Sigmoid colon (tissue), 7 donors: ENCODE results near the gene HHIP. TPM values are rescaled to one million over a fixed set of nuclear protein-coding genes. Genes with fewer than 3 reads are reported as not detected.

Experiments used
- DNase-seq: peaks from one replicate; pipeline ENCODE4 v3.0.0-alpha.2; 2019
- H3K27ac ChIP-seq, 4 donors: fragments of 200-600 bp; sonication (generic); one replicate each; pipeline ENCODE4 v1.5.1; 2016 to 2019; ENCODE audit warnings: mild to moderate bottlenecking in 1 of 4
- H3K27me3 ChIP-seq, 3 donors: fragments of 200-600 bp; sonication (generic); one replicate each; pipeline ENCODE4 v1.5.1; 2019; ENCODE audit warnings: mild to moderate bottlenecking in 1 of 3
- H3K36me3 ChIP-seq, 4 donors: fragments of 200-600 bp; sonication (generic); one replicate each; pipeline ENCODE4 v1.5.1; 2016 to 2019
- H3K4me1 ChIP-seq, 4 donors: fragments of 200-600 bp; sonication (generic); one replicate each; pipeline ENCODE4 v1.5.1; 2017 to 2019
- H3K4me3 ChIP-seq, 4 donors: fragments of 200-600 bp; sonication (generic); one replicate each; pipeline ENCODE4 v1.5.1; 2017 to 2019; ENCODE audit warnings: mild to moderate bottlenecking in 2 of 4, moderate library complexity in 1 of 4
- H3K9me3 ChIP-seq, 4 donors: fragments of 200-600 bp in 3 of 4; sonication (generic) in 3 of 4; one replicate each; pipeline versions ENCODE4 v1.5.1 to v1.6.1; 2013 to 2019
- CTCF ChIP-seq, 4 experiments: fragments of 450-650 bp in 3 of 4; fragments of 200-600 bp in 1 of 4; IDR thresholded peaks; one replicate each; pipeline ENCODE4 v1.5.1; 2016 to 2019; ENCODE audit warnings: antibody characterized with exemption in 4 of 4, mild to moderate bottlenecking in 3 of 4, moderate library complexity in 2 of 4
- EP300 ChIP-seq, 4 donors: sonication (generic); formaldehyde crosslinking; IDR thresholded peaks; one replicate each; pipeline ENCODE4 v1.6.1; 2017; ENCODE audit warnings: antibody characterized with exemption in 4 of 4
- POLR2A ChIP-seq, 2 donors: fragments of 450-650 bp; IDR thresholded peaks; one replicate each; pipeline ENCODE4 v1.6.1; 2016; ENCODE audit warnings: antibody characterized with exemption in 2 of 2, mild to moderate bottlenecking in 2 of 2, moderate library complexity in 2 of 2
- POLR2AphosphoS5 ChIP-seq, 4 donors: sonication (generic); formaldehyde crosslinking; IDR thresholded peaks; one replicate each; pipeline ENCODE4 v1.6.1; 2017; ENCODE audit warnings: antibody characterized with exemption in 4 of 4
- WGBS, 2 donors: extraction: QIAGEN DNeasy Blood & Tissue Kit; methylation state at CpG; one replicate each; pipeline ENCODE4 v1.1.7; 2013; 5-methylcytosine and 5-hydroxymethylcytosine counted together
- intact Hi-C: fragments of 100-400 bp; cut with DNase I; formaldehyde crosslinking; loops from one replicate; pipeline ENCODE4 v1.15.1; 2023
- polyA plus RNA-seq, 3 donors: library from polyadenylated mRNA; stranded (reverse); fragments of 200-250 nt; gene quantifications; one replicate each; pipeline ENCODE4 v1.2.3, GENCODE V29; 2013
- total RNA-seq, 4 donors: library from RNA; depleted of rRNA; stranded (reverse); fragments of >200 nt; gene quantifications; one replicate each; pipeline ENCODE4 v1.1.0, GENCODE V29; 2016
- donor health status: healthy with polysubstance abuse.
- donor health status: Bipolar disorder and iron deficiency.
- donor health status: healthy.

HHIP gene
- total and polyA plus RNA-seq, 7 donors, result 0.16 to 2.1 (median 0.58) TPM; not detected in 1

GRCh38 chr4:144650311-144651005 lies 4.5 kb downstream of the HHIP start:
- Histone ChIP-seq H3K4me1 (peaks cover 0 to 19% (median 17%) of the 10 kb centered on the region in 4 donors), H3K36me3 (no peaks in the 10 kb centered on the region), H3K9me3 (no peaks in the 10 kb centered on the region), H3K4me3 (no peak overlapping the region), H3K27me3 (peaks cover 2 to 55% (median 11%) of the 10 kb centered on the region in 3 donors), H3K27ac (no peak overlapping the region)
- 73 to 85% methylated on average over 5 of the region's 5 CpGs for WGBS, 2 donors
- no peak for DNase-seq
- TF ChIP-seq POLR2AphosphoS5 (IDR thresholded peaks at IDR 0.05), result no peak
- no peak for TF ChIP-seq EP300 (IDR thresholded peaks at IDR 0.05)
- intact Hi-C loops, result no loop called here

GRCh38 chr4:144653781-144654545 lies 8.0 kb downstream of the HHIP start:
- no peak overlapping the region for H3K27ac ChIP-seq
- no peaks in the 10 kb centered on the region for H3K36me3 ChIP-seq
- H3K27me3 ChIP-seq, result peaks cover 0 to 20% (median 0%) of the 10 kb centered on the region in 3 donors
- 76 to 84% methylated on average over 4 of the region's 4 CpGs for WGBS, 2 donors
- intact Hi-C loops, result no loop called here
- no peak for TF ChIP-seq POLR2A (IDR thresholded peaks at IDR 0.05)
- H3K9me3 ChIP-seq, result no peaks in the 10 kb centered on the region
- H3K4me3 ChIP-seq, result no peak overlapping the region
- no peak for DNase-seq
- H3K4me1 ChIP-seq, result no peaks in the 10 kb centered on the region

- Histone ChIP-seq H3K4me1 (no peaks in the 10 kb centered on the region), H3K27ac (no peak overlapping the region), H3K4me3 (no peak overlapping the region), H3K27me3 (peaks cover 0 to 4% (median 0%) of the 10 kb centered on the region in 3 donors), H3K9me3 (no peaks in the 10 kb centered on the region), H3K36me3 (no peaks in the 10 kb centered on the region)
- TF ChIP-seq EP300 (IDR thresholded peaks at IDR 0.05) (no peak), CTCF (IDR thresholded peaks at IDR 0.05) (no peak), POLR2A (IDR thresholded peaks at IDR 0.05) (no peak), POLR2AphosphoS5 (IDR thresholded peaks at IDR 0.05) (no peak)
- DNase-seq, result no peak
- intact Hi-C loops, result no loop called here
- WGBS, 2 donors, result 87% methylated on average over 2 of the region's 2 CpGs
Measured at GRCh38 chr4:144655491-144655890, 9.5 kb downstream of the HHIP start.

- Histone ChIP-seq H3K4me1 (no peaks in the 10 kb centered on the region), H3K27ac (no peak overlapping the region), H3K27me3 (no peaks in the 10 kb centered on the region), H3K36me3 (no peaks in the 10 kb centered on the region), H3K4me3 (no peak overlapping the region), H3K9me3 (no peaks in the 10 kb centered on the region)
- intact Hi-C loops, result no loop called here
- WGBS, 2 donors, result 41 to 55% methylated on average over 2 of the region's 2 CpGs
- TF ChIP-seq EP300 (IDR thresholded peaks at IDR 0.05) (no peak), POLR2AphosphoS5 (IDR thresholded peaks at IDR 0.05) (no peak), POLR2A (IDR thresholded peaks at IDR 0.05) (no peak), CTCF (IDR thresholded peaks at IDR 0.05) (no peak)
- no peak for DNase-seq
Measured at GRCh38 chr4:144656850-144657249, 10.9 kb downstream of the HHIP start.

GRCh38 chr4:144658015-144658567 lies 12.1 kb downstream of the HHIP start:
- Histone ChIP-seq H3K27ac (no peak overlapping the region), H3K27me3 (no peaks in the 10 kb centered on the region), H3K9me3 (no peaks in the 10 kb centered on the region), H3K36me3 (no peaks in the 10 kb centered on the region), H3K4me3 (no peak overlapping the region), H3K4me1 (no peaks in the 10 kb centered on the region)
- intact Hi-C loops, result no loop called here
- WGBS, 2 donors, result 89 to 95% methylated on average over 8 of the region's 8 CpGs
- DNase-seq, result no peak
- TF ChIP-seq CTCF (IDR thresholded peaks at IDR 0.05) (no peak), EP300 (IDR thresholded peaks at IDR 0.05) (no peak), POLR2AphosphoS5 (IDR thresholded peaks at IDR 0.05) (no peak), POLR2A (IDR thresholded peaks at IDR 0.05) (no peak)
